Keratinocyte (primary cell): ENCODE measurements around the gene BMF. TPM values are rescaled to one million over a fixed set of nuclear protein-coding genes. Genes with fewer than 3 reads are reported as not detected.

ENCODE experiments used
- DNase-seq: peaks from one replicate; pipeline ENCODE4 v3.0.0-alpha.2; 2011; ENCODE audit warnings: low read depth, missing footprints, low spot score
- FAIRE-seq: peaks from 2 replicates; lab custom pipeline; 2011; peaks lifted over from hg19 to GRCh38; lab: Jason Lieb, UNC
- H2AFZ ChIP-seq: 2 replicates; pipeline ENCODE4 v1.6.0; 2012; ENCODE audit warnings: low read length, control low read depth, inconsistent platforms; ENCODE audit not compliant: control insufficient read depth
- H3K27ac ChIP-seq: 2 replicates; pipeline ENCODE4 v1.5.1; 2011; ENCODE audit warnings: low read length; ENCODE audit not compliant: control insufficient read depth, insufficient read depth
- H3K27me3 ChIP-seq: 3 replicates; pipeline ENCODE4 v1.6.0; 2011; ENCODE audit warnings: low read length; ENCODE audit not compliant: control insufficient read depth, insufficient read depth; ENCODE audit errors: extremely low read depth
- H3K36me3 ChIP-seq, 2 experiments: 2 replicates in 1 of 2; 3 replicates in 1 of 2; pipeline ENCODE4 v1.5.1; 2011; ENCODE audit warnings: low read length in 2 of 2, mild to moderate bottlenecking in 1 of 2; ENCODE audit not compliant: control insufficient read depth in 2 of 2, insufficient read depth in 2 of 2; ENCODE audit errors: extremely low read depth in 1 of 2
- H3K4me1 ChIP-seq: 3 replicates; pipeline ENCODE4 v1.5.1; 2011; ENCODE audit warnings: low read length; ENCODE audit not compliant: control insufficient read depth, insufficient read depth; ENCODE audit errors: extremely low read depth
- H3K4me2 ChIP-seq: 3 replicates; pipeline ENCODE4 v1.6.0; 2011; ENCODE audit warnings: low read depth, low read length; ENCODE audit not compliant: control insufficient read depth, insufficient read depth; ENCODE audit errors: extremely low read depth
- H3K4me3 ChIP-seq, 3 experiments: fragments of 200-600 bp in 1 of 3; sonication (generic) in 1 of 3; 2 replicates in 2 of 3; 3 replicates in 1 of 3; pipeline ENCODE4 v1.5.1; 2011 to 2016; ENCODE audit warnings: low read length in 3 of 3, mild to moderate bottlenecking in 3 of 3, control low read depth in 2 of 3, inconsistent platforms in 1 of 3, low read depth in 1 of 3, mixed read lengths in 1 of 3, mixed run types in 1 of 3, moderate library complexity in 1 of 3; ENCODE audit not compliant: control insufficient read depth in 2 of 3, insufficient read depth in 2 of 3; ENCODE audit errors: extremely low read depth in 1 of 3
- H3K79me2 ChIP-seq: 2 replicates; pipeline ENCODE4 v1.6.0; 2012; ENCODE audit warnings: low read length; ENCODE audit not compliant: control insufficient read depth, insufficient read depth
- H3K9ac ChIP-seq: 3 replicates; pipeline ENCODE4 v1.6.0; 2011; ENCODE audit warnings: low read length; ENCODE audit not compliant: control insufficient read depth, insufficient read depth; ENCODE audit errors: extremely low read depth
- H3K9me1 ChIP-seq: 3 replicates; pipeline ENCODE4 v1.6.0; 2011; ENCODE audit warnings: low read length; ENCODE audit not compliant: control insufficient read depth, insufficient read depth; ENCODE audit errors: extremely low read depth
- H3K9me3 ChIP-seq: 2 replicates; pipeline ENCODE4 v1.5.1; 2012; ENCODE audit warnings: low read depth, low read length; ENCODE audit not compliant: control insufficient read depth
- H4K20me1 ChIP-seq: 3 replicates; pipeline ENCODE4 v1.6.0; 2011; ENCODE audit warnings: low read length; ENCODE audit not compliant: control insufficient read depth, insufficient read depth; ENCODE audit errors: extremely low read depth
- EZH2 ChIP-seq: IDR thresholded peaks from one replicate; pipeline ENCODE4 v1.6.1; 2012; ENCODE audit warnings: inconsistent platforms, mild to moderate bottlenecking, low read length, moderate library complexity
- dilution Hi-C: fragments of 300-500 bp; cut with MboI; formaldehyde crosslinking; loops from one replicate; pipeline ENCODE4 v1.7.0; 2020; ENCODE audit warnings: low sequenced_read_pairs; ENCODE audit not compliant: extremely low pct_ligation_motif_present
- polyA plus RNA-seq, 5 experiments: library from polyadenylated mRNA; depleted of rRNA in 3 of 5; stranded (reverse) in 3 of 5; stranded (forward) in 1 of 5; unstranded in 1 of 5; fragments of >200 nt; gene quantifications; 1 replicate in 1 of 5; 2 replicates in 3 of 5; 3 replicates in 1 of 5; pipeline versions ENCODE4 v1.2.1 to v1.2.3, GENCODE V29; 2011 to 2012; ENCODE audit warnings: missing spikeins in 2 of 5, low read depth in 1 of 5, low replicate concordance in 1 of 5
- TF ChIP-seq, protein P1 (sequence below), 3 experiments: IDR thresholded peaks in 1 of 3; conservative IDR thresholded peaks in 1 of 3; optimal IDR thresholded peaks in 1 of 3; 2 replicates in 2 of 3; 3 replicates in 1 of 3; pipeline versions ENCODE3 to v1.5.1; 2011; ENCODE audit warnings: low read length in 3 of 3, mild to moderate bottlenecking in 3 of 3, moderate library complexity in 2 of 3, control low read depth in 1 of 3, inconsistent platforms in 1 of 3; ENCODE audit not compliant: insufficient read depth in 2 of 3; ENCODE audit errors: extremely low read depth in 1 of 3

BMF gene
- polyA plus RNA-seq, 1 donor (not counting 4 experiments of a cell fraction or from before 2014, with no cell fraction given): 0.13 TPM

DNA sequence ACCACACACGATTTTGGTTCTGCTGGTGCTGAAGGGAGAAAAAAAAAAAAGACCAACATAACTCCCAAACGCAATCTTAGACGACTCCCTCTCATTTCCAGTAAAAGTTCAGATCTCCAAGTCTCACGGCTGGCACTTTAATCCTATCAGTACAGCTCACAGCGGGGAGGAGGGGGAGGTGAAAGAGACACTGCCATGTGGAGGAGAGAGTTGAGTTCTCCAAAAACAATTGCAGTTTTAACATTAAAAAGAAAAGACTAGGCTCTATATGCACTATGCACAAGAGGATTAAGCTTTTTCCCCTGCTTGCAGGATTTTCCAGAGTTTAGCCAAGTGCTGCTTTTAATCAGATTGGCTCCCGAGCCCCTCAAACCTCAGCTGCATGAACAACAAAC, 16.8 kb downstream of the BMF start:
- TF ChIP-seq, protein P1, sequence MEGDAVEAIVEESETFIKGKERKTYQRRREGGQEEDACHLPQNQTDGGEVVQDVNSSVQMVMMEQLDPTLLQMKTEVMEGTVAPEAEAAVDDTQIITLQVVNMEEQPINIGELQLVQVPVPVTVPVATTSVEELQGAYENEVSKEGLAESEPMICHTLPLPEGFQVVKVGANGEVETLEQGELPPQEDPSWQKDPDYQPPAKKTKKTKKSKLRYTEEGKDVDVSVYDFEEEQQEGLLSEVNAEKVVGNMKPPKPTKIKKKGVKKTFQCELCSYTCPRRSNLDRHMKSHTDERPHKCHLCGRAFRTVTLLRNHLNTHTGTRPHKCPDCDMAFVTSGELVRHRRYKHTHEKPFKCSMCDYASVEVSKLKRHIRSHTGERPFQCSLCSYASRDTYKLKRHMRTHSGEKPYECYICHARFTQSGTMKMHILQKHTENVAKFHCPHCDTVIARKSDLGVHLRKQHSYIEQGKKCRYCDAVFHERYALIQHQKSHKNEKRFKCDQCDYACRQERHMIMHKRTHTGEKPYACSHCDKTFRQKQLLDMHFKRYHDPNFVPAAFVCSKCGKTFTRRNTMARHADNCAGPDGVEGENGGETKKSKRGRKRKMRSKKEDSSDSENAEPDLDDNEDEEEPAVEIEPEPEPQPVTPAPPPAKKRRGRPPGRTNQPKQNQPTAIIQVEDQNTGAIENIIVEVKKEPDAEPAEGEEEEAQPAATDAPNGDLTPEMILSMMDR (optimal IDR thresholded peaks at IDR 0.05 in 1 of 3, IDR thresholded peaks at IDR 0.05 in 1 of 3, conservative IDR thresholded peaks at IDR 0.05 in 1 of 3; ENCODE audit: extremely low read depth in 1 of 3, insufficient read depth in 2 of 3, low read length in 3 of 3): no peak
- TF ChIP-seq EZH2: no peak
- Histone ChIP-seq H2AFZ (no peak overlapping the region), H3K79me2 (no peaks in the 10 kb centered on the region), H3K9me1 (no peaks in the 10 kb centered on the region), H3K4me1 (peaks cover 8% of the 10 kb centered on the region), H3K9me3 (no peaks in the 10 kb centered on the region), H3K27ac (no peak overlapping the region), H3K4me3 (no peak overlapping the region), H3K27me3 (peaks cover 2% of the 10 kb centered on the region), H3K36me3 (no peaks in the 10 kb centered on the region), H3K9ac (no peak overlapping the region), H3K4me2 (no peak overlapping the region), H4K20me1 (no peaks in the 10 kb centered on the region)
- dilution Hi-C loops: no loop called here
- no peak for FAIRE-seq
- DNase-seq: no peak

DNA sequence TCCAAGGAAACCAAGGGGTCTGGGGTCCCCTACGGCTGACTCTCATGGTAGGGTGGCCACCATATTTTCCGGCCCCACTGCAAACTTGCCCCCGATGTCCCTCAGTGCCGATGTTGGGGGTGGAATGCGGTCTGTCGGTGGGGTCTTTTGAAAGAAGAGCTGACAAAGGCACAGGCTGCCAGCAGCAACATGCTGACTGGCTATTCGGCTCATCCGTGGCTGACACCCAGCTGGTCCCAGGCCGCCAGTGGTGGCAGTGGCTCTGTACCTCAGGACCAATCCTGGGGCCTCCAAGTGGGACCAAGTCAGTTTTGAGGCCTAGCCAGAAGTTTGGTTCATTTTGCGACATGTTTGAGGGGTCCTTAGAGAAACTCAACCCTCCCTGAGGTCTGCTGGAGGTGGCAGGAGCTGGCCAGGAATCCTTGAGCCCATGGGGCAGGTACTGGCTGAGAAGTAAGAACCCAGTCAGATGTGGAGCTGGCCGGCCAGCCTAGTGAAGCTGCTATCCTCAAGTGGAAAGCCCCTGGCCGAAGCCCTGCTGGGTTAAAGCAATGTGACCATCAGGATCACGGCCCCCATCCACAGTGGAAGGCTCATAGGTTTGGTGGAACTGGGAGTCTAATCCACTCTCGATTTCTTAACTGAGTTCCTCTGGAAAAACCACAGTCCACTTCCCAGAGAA, 17.8 kb downstream of the BMF start:
- Histone ChIP-seq H3K9me3 (no peaks in the 10 kb centered on the region), H3K4me1 (peaks cover 8% of the 10 kb centered on the region), H3K4me2 (no peak overlapping the region), H3K27me3 (peaks cover 2% of the 10 kb centered on the region), H2AFZ (no peak overlapping the region), H3K9me1 (no peaks in the 10 kb centered on the region), H4K20me1 (no peaks in the 10 kb centered on the region), H3K4me3 (no peak overlapping the region), H3K27ac (no peak overlapping the region), H3K79me2 (no peaks in the 10 kb centered on the region), H3K36me3 (no peaks in the 10 kb centered on the region), H3K9ac (no peak overlapping the region)
- DNase-seq (no peak), FAIRE-seq (no peak)
- no peak for TF ChIP-seq EZH2
- TF ChIP-seq, protein P1 (optimal IDR thresholded peaks at IDR 0.05 in 1 of 3, IDR thresholded peaks at IDR 0.05 in 1 of 3, conservative IDR thresholded peaks at IDR 0.05 in 1 of 3; ENCODE audit: extremely low read depth in 1 of 3, insufficient read depth in 2 of 3, low read length in 3 of 3): no peak
- dilution Hi-C loops: no loop called here
